Measurements from ENCODE around the gene CD151. TPM values are rescaled to one million over a fixed set of nuclear protein-coding genes. Genes with fewer than 3 reads are reported as not detected.

The CD151 gene
- total RNA-seq, 1 donor from 2014 or later = 108 TPM

GRCh38 chr11:825366-826226 lies 7.2 kb upstream of the CD151 start:
- Mint-ChIP-seq H3K27me3 (ENCODE audit: low read depth) (peaks cover 42% of the 10 kb centered on the region), H3K4me3 (no peak overlapping the region), H3K4me1 (peaks cover 21% of the 10 kb centered on the region), H3K36me3 (ENCODE audit: low read depth) (no peaks in the 10 kb centered on the region), H3K9me3 (no peaks in the 10 kb centered on the region), H3K27ac (ENCODE audit: unreplicated experiment) (no peak overlapping the region)
- DNase-seq (ENCODE audit: low read depth, low spot score) = no peak
- no peak for TF ChIP-seq CTCF (conservative IDR thresholded peaks at IDR 0.05)

GRCh38 chr11:826227-826621 lies 6.5 kb upstream of the CD151 start:
- DNase-seq (ENCODE audit: low read depth, low spot score) = no peak
- no peaks in the 10 kb centered on the region for H3K36me3 Mint-ChIP-seq (ENCODE audit: low read depth)
- TF ChIP-seq CTCF (conservative IDR thresholded peaks at IDR 0.05) = no peak
- H3K4me3 Mint-ChIP-seq = peak overlapping the region; percentile 73
- H3K27me3 Mint-ChIP-seq (ENCODE audit: low read depth) = peaks cover 47% of the 10 kb centered on the region
- no peaks in the 10 kb centered on the region for H3K9me3 Mint-ChIP-seq
- H3K27ac Mint-ChIP-seq (ENCODE audit: unreplicated experiment) = no peak overlapping the region
- H3K4me1 Mint-ChIP-seq = peaks cover 21% of the 10 kb centered on the region

- Mint-ChIP-seq H3K27me3 (ENCODE audit: low read depth) (peaks cover 53% of the 10 kb centered on the region), H3K9me3 (no peaks in the 10 kb centered on the region), H3K27ac (ENCODE audit: unreplicated experiment) (no peak overlapping the region), H3K4me1 (peaks cover 21% of the 10 kb centered on the region), H3K4me3 (peak overlapping the region; percentile 73), H3K36me3 (ENCODE audit: low read depth) (no peaks in the 10 kb centered on the region)
- no peak for TF ChIP-seq CTCF (conservative IDR thresholded peaks at IDR 0.05)
- DNase-seq (ENCODE audit: low read depth, low spot score) = no peak
Measured at GRCh38 chr11:826836-827145, 6.0 kb upstream of the CD151 start.

GRCh38 chr11:827146-827896 lies 5.4 kb upstream of the CD151 start:
- Mint-ChIP-seq H3K9me3 (no peaks in the 10 kb centered on the region), H3K4me1 (peaks cover 21% of the 10 kb centered on the region), H3K27me3 (ENCODE audit: low read depth) (peaks cover 58% of the 10 kb centered on the region), H3K4me3 (peak overlapping the region; percentile 72), H3K27ac (ENCODE audit: unreplicated experiment) (no peak overlapping the region), H3K36me3 (ENCODE audit: low read depth) (no peaks in the 10 kb centered on the region)
- no peak for DNase-seq (ENCODE audit: low read depth, low spot score)
- no peak for TF ChIP-seq CTCF (conservative IDR thresholded peaks at IDR 0.05)

- H3K9me3 Mint-ChIP-seq = no peaks in the 10 kb centered on the region
- H3K27ac Mint-ChIP-seq (ENCODE audit: unreplicated experiment) = no peak within 1 kb of the TSS
- no peak for TF ChIP-seq CTCF (conservative IDR thresholded peaks at IDR 0.05)
- peak within 1 kb of the TSS; percentile 81 for H3K4me3 Mint-ChIP-seq
- no peaks in the 10 kb centered on the region for H3K36me3 Mint-ChIP-seq (ENCODE audit: low read depth)
- peaks cover 60% of the 10 kb centered on the region for H3K27me3 Mint-ChIP-seq (ENCODE audit: low read depth)
- peaks cover 21% of the 10 kb centered on the region for H3K4me1 Mint-ChIP-seq
- no peak for DNase-seq (ENCODE audit: low read depth, low spot score)
Measured at GRCh38 chr11:827897-828192, 4.9 kb upstream of the CD151 start, which contains the start of gene CRACR2B. Gene CRACR2B (plus strand): TSS chr11:827919. CDS start chr11:828608, 689 bp downstream.

Data from neural crest cell (in vitro differentiated cells).